ENCODE measurements around the gene SEL1L3.
A peak's percentile ranks its signal among the peaks of the same experiment; 100 is the strongest.

The SEL1L3 gene

GRCh38 chr4:25857403-25857802, 5.4 kb downstream of the SEL1L3 start:
- TF ChIP-seq ZBTB1 (tag by site-specific recombination; IDR thresholded peaks at IDR 0.05) (no peak), ZNF549 (tag by site-specific recombination; IDR thresholded peaks at IDR 0.05) (no peak), ZNF837 (tag by site-specific recombination; IDR thresholded peaks at IDR 0.05) (no peak)
- Histone ChIP-seq H3K36me3 (ENCODE audit: control insufficient read depth in 2 of 2, insufficient read depth in 1 of 2, low read length in 2 of 2) (no peaks in the 10 kb centered on the region), H3K4me1 (ENCODE audit: control insufficient read depth, insufficient read depth, low read length) (no peaks in the 10 kb centered on the region), H3K9me3 (ENCODE audit: control insufficient read depth, insufficient read depth, low read depth, low read length) (no peaks in the 10 kb centered on the region), H3K27ac (ENCODE audit: extremely low read depth, low read depth, low read length) (no peak overlapping the region), H3K4me3 (ENCODE audit: low read depth, low read length) (no peak overlapping the region)
- CTCF ChIA-PET, result interaction anchor here (0.5 to 0.7 kb wide), 2 partner anchors 62 to 89 kb away, joined by 3 read pairs; no protein-coding TSS in a partner anchor
- POLR2A ChIA-PET, result no interaction called here

GRCh38 chr4:25856756-25857155, 6.0 kb downstream of the SEL1L3 start:
- H3K27ac ChIP-seq (ENCODE audit: extremely low read depth, low read depth, low read length), result no peak overlapping the region
- no peak overlapping the region for H3K4me3 ChIP-seq (ENCODE audit: low read depth, low read length)
- no peaks in the 10 kb centered on the region for H3K36me3 ChIP-seq (ENCODE audit: control insufficient read depth in 2 of 2, insufficient read depth in 1 of 2, low read length in 2 of 2)
- ChIA-PET CTCF (no interaction called here), POLR2A (no interaction called here)
- no peaks in the 10 kb centered on the region for H3K9me3 ChIP-seq (ENCODE audit: control insufficient read depth, insufficient read depth, low read depth, low read length)
- TF ChIP-seq ZNF239 (tag by site-specific recombination; IDR thresholded peaks at IDR 0.05), result no peak
- TF ChIP-seq ZNF121 (tag by site-specific recombination; IDR thresholded peaks at IDR 0.05), result no peak
- TF ChIP-seq ZNF175 (tag by site-specific recombination; IDR thresholded peaks at IDR 0.05), result no peak
- no peak for TF ChIP-seq ZNF138 (tag by site-specific recombination; IDR thresholded peaks at IDR 0.05; ENCODE audit: borderline replicate concordance)
- TF ChIP-seq ZNF114 (tag by site-specific recombination; IDR thresholded peaks at IDR 0.05), result no peak
- no peak for TF ChIP-seq ZNF768 (tag by site-specific recombination; IDR thresholded peaks at IDR 0.05)
- TF ChIP-seq ZNF423 (tag by site-specific recombination; IDR thresholded peaks at IDR 0.05), result no peak
- TF ChIP-seq ZNF133 (tag by site-specific recombination; IDR thresholded peaks at IDR 0.05), result no peak
- no peak for TF ChIP-seq ZNF677 (tag by site-specific recombination; IDR thresholded peaks at IDR 0.05)
- no peak for TF ChIP-seq ZNF211 (tag by site-specific recombination; IDR thresholded peaks at IDR 0.05; ENCODE audit: low read depth)
- no peak for TF ChIP-seq ZNF596 (tag by site-specific recombination; IDR thresholded peaks at IDR 0.05)
- TF ChIP-seq MYNN (tag by site-specific recombination; IDR thresholded peaks at IDR 0.05; ENCODE audit: borderline replicate concordance), result no peak
- no peak for TF ChIP-seq ZNF221 (tag by site-specific recombination; IDR thresholded peaks at IDR 0.05; ENCODE audit: borderline replicate concordance)
- no peak for TF ChIP-seq ZNF302 (tag by site-specific recombination; IDR thresholded peaks at IDR 0.05; ENCODE audit: low read depth)
- TF ChIP-seq ZNF174 (tag by site-specific recombination; IDR thresholded peaks at IDR 0.05), result no peak
- TF ChIP-seq ZBTB6 (tag by site-specific recombination; IDR thresholded peaks at IDR 0.05), result no peak
- no peak for TF ChIP-seq ZSCAN18 (tag by site-specific recombination; IDR thresholded peaks at IDR 0.05)
- no peaks in the 10 kb centered on the region for H3K4me1 ChIP-seq (ENCODE audit: control insufficient read depth, insufficient read depth, low read length)

- CTCF ChIA-PET, result no interaction called here
- Histone ChIP-seq H3K9me3 (ENCODE audit: control insufficient read depth, insufficient read depth, low read depth, low read length) (no peaks in the 10 kb centered on the region), H3K27ac (ENCODE audit: extremely low read depth, low read depth, low read length) (no peak overlapping the region), H3K36me3 (ENCODE audit: control insufficient read depth in 2 of 2, insufficient read depth in 1 of 2, low read length in 2 of 2) (peaks cover 0 to 3% of the 10 kb centered on the region in 2 experiments; a peak in 1 of 3 replicates), H3K4me1 (ENCODE audit: control insufficient read depth, insufficient read depth, low read length) (no peaks in the 10 kb centered on the region), H3K4me3 (ENCODE audit: low read depth, low read length) (no peak overlapping the region)
- POLR2A ChIA-PET, result no interaction called here
- TF ChIP-seq ZNF112 (tag by site-specific recombination; IDR thresholded peaks at IDR 0.05), result no peak
- no peak for TF ChIP-seq ZNF488 (tag by site-specific recombination; IDR thresholded peaks at IDR 0.05)
- TF ChIP-seq FEZF1 (tag by site-specific recombination; IDR thresholded peaks at IDR 0.05), result no peak
- TF ChIP-seq EGR2 (tag by site-specific recombination; IDR thresholded peaks at IDR 0.05; ENCODE audit: low read depth), result peak; percentile 60
- no peak for TF ChIP-seq ZNF555 (tag by site-specific recombination; conservative IDR thresholded peaks at IDR 0.05)
- TF ChIP-seq ZFHX2 (tag by site-specific recombination; conservative IDR thresholded peaks at IDR 0.05), result peak; percentile 54
- no peak for TF ChIP-seq ZNF174 (tag by site-specific recombination; IDR thresholded peaks at IDR 0.05)
- TF ChIP-seq ZBTB11 (tag by site-specific recombination; conservative IDR thresholded peaks at IDR 0.05; ENCODE audit: low read depth), result no peak
- TF ChIP-seq ZNF175 (tag by site-specific recombination; IDR thresholded peaks at IDR 0.05), result no peak
These were observed 10.7 kb downstream of the SEL1L3 start for GRCh38 chr4:25852103-25852502.
